ENCODE results near the gene OR52B6.
"Not testable (repeated sequence)": the region's sequence is repeated elsewhere in the genome, so short reads cannot be mapped to it uniquely, and the experiment has no call there.

Gene OR52B6

GRCh38 chr11:5580577-5580976, at the start of gene OR52B6:
TSS of gene OR52B6 (plus strand) at chr11:5580877. CDS start at chr11:5580877, 0 bp downstream.
- DNase-seq: no peak

- DNase-seq: no peak
These were observed 49.4 kb upstream of the OR52B6 start for GRCh38 chr11:5531053-5531831.

GRCh38 chr11:5534046-5534445, 46.6 kb upstream of the OR52B6 start:
- no peak for DNase-seq

- no peak for DNase-seq
These were observed 44.2 kb upstream of the OR52B6 start for GRCh38 chr11:5536482-5536881.

- no peak for DNase-seq
These were observed 39.2 kb upstream of the OR52B6 start for GRCh38 chr11:5541427-5541826.

GRCh38 chr11:5546457-5546856, 34.2 kb upstream of the OR52B6 start:
- DNase-seq: no peak

GRCh38 chr11:5547982-5548381, 32.7 kb upstream of the OR52B6 start:
- no peak for DNase-seq

GRCh38 chr11:5548440-5548839, 32.2 kb upstream of the OR52B6 start, which contains the start of gene OR52H1:
TSS of gene OR52H1 (minus strand) at chr11:5548540. CDS start at chr11:5545505, 3,035 bp downstream.
- no peak for DNase-seq

- no peak for DNase-seq
These were observed 30.1 kb upstream of the OR52B6 start for GRCh38 chr11:5550440-5551095.

GRCh38 chr11:5553343-5553742, 27.3 kb upstream of the OR52B6 start:
- DNase-seq: no peak

GRCh38 chr11:5556596-5557188, 24.0 kb upstream of the OR52B6 start:
- DNase-seq: no peak

GRCh38 chr11:5557751-5558150, 22.9 kb upstream of the OR52B6 start:
- no peak for DNase-seq

- DNase-seq: no peak
These were observed 16.2 kb upstream of the OR52B6 start for GRCh38 chr11:5564259-5565019.

- DNase-seq: no peak
These were observed 6.0 kb upstream of the OR52B6 start for GRCh38 chr11:5574654-5575053.

- DNase-seq: no peak
These were observed 5.5 kb upstream of the OR52B6 start for GRCh38 chr11:5575152-5575551.

GRCh38 chr11:5577101-5577500, 3.6 kb upstream of the OR52B6 start:
- DNase-seq: no peak

GRCh38 chr11:5581014-5581413, 337 bp downstream of the OR52B6 start:
- DNase-seq: no peak

- not testable (repeated sequence) for DNase-seq
These were observed 3.8 kb downstream of the OR52B6 start for GRCh38 chr11:5584458-5584857.

GRCh38 chr11:5589906-5590305, 9.2 kb downstream of the OR52B6 start:
- DNase-seq: not testable (repeated sequence)

- DNase-seq: no peak
These were observed 10.9 kb downstream of the OR52B6 start for GRCh38 chr11:5591613-5592012.

- DNase-seq: no peak
These were observed 11.9 kb downstream of the OR52B6 start for GRCh38 chr11:5592615-5593014.

- DNase-seq: no peak
These were observed 12.5 kb downstream of the OR52B6 start for GRCh38 chr11:5593146-5593545.

GRCh38 chr11:5596607-5597201, 16.0 kb downstream of the OR52B6 start, which contains the start of gene TRIM6:
TSS of gene TRIM6 (plus strand) at chr11:5596637. CDS start at chr11:5596898, 261 bp downstream.
- no peak for DNase-seq

All from activated T-cell treated with anti-CD3 and anti-CD28 coated beads for 4 hours (primary cell).